HEK293 (cell line): Measurements from ENCODE around the gene PFN3.

Experiments used
- CTCF ChIA-PET: fragments of 350-600 bp; formaldehyde crosslinking; extraction: SDS; loops from one replicate; lab custom pipeline; 2021; ENCODE audit warnings: antibody characterized with exemption; lab: Yijun Ruan, JAX
- POLR2A ChIA-PET: fragments of 300-600 bp; formaldehyde crosslinking; extraction: SDS; loops from one replicate; lab custom pipeline; 2020; ENCODE audit warnings: antibody characterized with exemption, inconsistent platforms; lab: Yijun Ruan, JAX
- H3K27ac ChIP-seq: fragments of 200-500 bp; sonication (Bioruptor generic); 2 replicates; pipeline ENCODE4 v1.5.1; 2014; ENCODE audit warnings: low read depth, low read length, control low read depth, inconsistent platforms; ENCODE audit errors: extremely low read depth
- H3K36me3 ChIP-seq, 2 experiments: fragments of 200-500 bp in 1 of 2; sonication (Bioruptor generic) in 1 of 2; 1 replicate in 1 of 2; 2 replicates in 1 of 2; pipeline ENCODE4 v1.5.1; 2014 to 2017; ENCODE audit warnings: inconsistent platforms in 2 of 2, low read length in 2 of 2; ENCODE audit not compliant: control insufficient read depth in 2 of 2, insufficient read depth in 1 of 2
- H3K4me1 ChIP-seq: fragments of 200-500 bp; sonication (Bioruptor generic); 2 replicates; pipeline ENCODE4 v1.5.1; 2014; ENCODE audit warnings: mild to moderate bottlenecking, low read length, inconsistent platforms; ENCODE audit not compliant: control insufficient read depth, insufficient read depth
- H3K4me3 ChIP-seq: 2 replicates; pipeline ENCODE4 v1.5.1; 2011; ENCODE audit warnings: low read depth, mild to moderate bottlenecking, control low read depth, low read length, moderate library complexity
- H3K9me3 ChIP-seq: fragments of 200-500 bp; sonication (Bioruptor generic); 2 replicates; pipeline ENCODE4 v1.5.1; 2014; ENCODE audit warnings: low read depth, low read length, inconsistent platforms; ENCODE audit not compliant: control insufficient read depth, insufficient read depth
- GLIS2 ChIP-seq: fragments of 450-650 bp; formaldehyde crosslinking; IDR thresholded peaks from 2 replicates; pipeline ENCODE4 v1.5.1; 2016; ENCODE audit warnings: missing biosample characterization, missing genetic modification characterization
- KLF1 ChIP-seq: fragments of 450-650 bp; formaldehyde crosslinking; IDR thresholded peaks from 2 replicates; pipeline ENCODE4 v1.5.1; 2016; ENCODE audit warnings: missing biosample characterization, missing genetic modification characterization
- ZNF16 ChIP-seq: fragments of 450-650 bp; formaldehyde crosslinking; IDR thresholded peaks from 2 replicates; pipeline ENCODE4 v1.5.1; 2016; ENCODE audit warnings: low read depth, missing biosample characterization, missing genetic modification characterization
- ZNF174 ChIP-seq: fragments of 450-650 bp; formaldehyde crosslinking; IDR thresholded peaks from 2 replicates; pipeline ENCODE4 v1.5.0; 2017; ENCODE audit warnings: missing biosample characterization, mild to moderate bottlenecking, missing genetic modification characterization
- ZNF175 ChIP-seq: fragments of 450-650 bp; formaldehyde crosslinking; IDR thresholded peaks from 2 replicates; pipeline ENCODE4 v1.5.1; 2016; ENCODE audit warnings: missing biosample characterization, missing genetic modification characterization
- ZNF184 ChIP-seq: fragments of 450-650 bp; IDR thresholded peaks from 2 replicates; pipeline ENCODE4 v1.5.1; 2018; ENCODE audit warnings: missing biosample characterization, mild to moderate bottlenecking, missing genetic modification characterization
- ZNF514 ChIP-seq: fragments of 450-650 bp; formaldehyde crosslinking; IDR thresholded peaks from 2 replicates; pipeline ENCODE4 v1.5.1; 2016; ENCODE audit warnings: missing biosample characterization, missing genetic modification characterization
- TF ChIP-seq, protein P1 (sequence below): fragments of 450-650 bp; formaldehyde crosslinking; conservative IDR thresholded peaks from 2 replicates; pipeline ENCODE4 v1.5.1; 2016; ENCODE audit warnings: low read depth, missing biosample characterization, missing genetic modification characterization
- TF ChIP-seq, protein P2 (sequence below): fragments of 450-650 bp; formaldehyde crosslinking; IDR thresholded peaks from 2 replicates; pipeline ENCODE4 v1.5.1; 2016; ENCODE audit warnings: missing biosample characterization, missing genetic modification characterization
- TF ChIP-seq, protein P3 (sequence below): fragments of 450-650 bp; formaldehyde crosslinking; IDR thresholded peaks from 2 replicates; pipeline ENCODE4 v1.5.1; 2017; ENCODE audit warnings: missing biosample characterization, missing genetic modification characterization
- TF ChIP-seq, protein P4 (sequence below): fragments of 450-650 bp; formaldehyde crosslinking; IDR thresholded peaks from 2 replicates; pipeline ENCODE4 v1.5.1; 2016; ENCODE audit warnings: missing biosample characterization, missing genetic modification characterization
- TF ChIP-seq, protein P5 (sequence below): fragments of 450-650 bp; formaldehyde crosslinking; IDR thresholded peaks from 2 replicates; pipeline ENCODE4 v1.5.1; 2016; ENCODE audit warnings: missing biosample characterization, missing genetic modification characterization
- TF ChIP-seq, protein P6 (sequence below): fragments of 450-650 bp; formaldehyde crosslinking; IDR thresholded peaks from 2 replicates; pipeline ENCODE4 v1.5.1; 2017; ENCODE audit warnings: missing biosample characterization, missing genetic modification characterization
- TF ChIP-seq, protein P7 (sequence below): fragments of 450-650 bp; formaldehyde crosslinking; IDR thresholded peaks from 2 replicates; pipeline ENCODE4 v1.5.1; 2016; ENCODE audit warnings: missing biosample characterization, missing genetic modification characterization

The PFN3 gene

DNA sequence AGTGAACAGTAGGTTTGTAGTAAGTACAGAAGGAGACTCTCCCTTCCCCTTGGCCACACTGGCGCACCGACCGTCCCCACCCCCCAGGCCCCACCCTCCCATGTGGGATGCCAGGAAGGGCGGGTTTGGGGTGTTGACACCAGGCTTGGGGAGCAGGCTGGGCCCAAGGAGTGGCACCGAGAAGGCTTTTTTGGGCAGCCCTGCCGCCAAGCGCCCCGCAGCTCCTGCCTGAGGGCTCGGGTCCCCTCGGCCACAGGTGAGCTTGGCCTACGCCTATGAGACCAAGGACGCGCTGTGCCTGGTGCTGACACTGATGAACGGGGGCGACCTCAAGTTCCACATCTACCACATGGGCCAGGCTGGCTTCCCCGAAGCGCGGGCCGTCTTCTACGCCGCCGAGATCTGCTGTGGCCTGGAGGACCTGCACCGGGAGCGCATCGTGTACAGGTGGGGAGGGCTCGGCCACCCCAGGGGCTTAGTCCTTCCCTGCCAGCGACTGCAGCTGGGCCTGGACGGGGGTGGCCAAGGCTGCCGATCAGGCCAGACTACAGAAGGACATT is 33.3 kb upstream of the PFN3 start:
- CTCF ChIA-PET, result interaction anchor here (0.6 to 0.7 kb wide), 2 partner anchors 21 to 63 kb away, joined by 3 read pairs; no protein-coding TSS in a partner anchor

DNA sequence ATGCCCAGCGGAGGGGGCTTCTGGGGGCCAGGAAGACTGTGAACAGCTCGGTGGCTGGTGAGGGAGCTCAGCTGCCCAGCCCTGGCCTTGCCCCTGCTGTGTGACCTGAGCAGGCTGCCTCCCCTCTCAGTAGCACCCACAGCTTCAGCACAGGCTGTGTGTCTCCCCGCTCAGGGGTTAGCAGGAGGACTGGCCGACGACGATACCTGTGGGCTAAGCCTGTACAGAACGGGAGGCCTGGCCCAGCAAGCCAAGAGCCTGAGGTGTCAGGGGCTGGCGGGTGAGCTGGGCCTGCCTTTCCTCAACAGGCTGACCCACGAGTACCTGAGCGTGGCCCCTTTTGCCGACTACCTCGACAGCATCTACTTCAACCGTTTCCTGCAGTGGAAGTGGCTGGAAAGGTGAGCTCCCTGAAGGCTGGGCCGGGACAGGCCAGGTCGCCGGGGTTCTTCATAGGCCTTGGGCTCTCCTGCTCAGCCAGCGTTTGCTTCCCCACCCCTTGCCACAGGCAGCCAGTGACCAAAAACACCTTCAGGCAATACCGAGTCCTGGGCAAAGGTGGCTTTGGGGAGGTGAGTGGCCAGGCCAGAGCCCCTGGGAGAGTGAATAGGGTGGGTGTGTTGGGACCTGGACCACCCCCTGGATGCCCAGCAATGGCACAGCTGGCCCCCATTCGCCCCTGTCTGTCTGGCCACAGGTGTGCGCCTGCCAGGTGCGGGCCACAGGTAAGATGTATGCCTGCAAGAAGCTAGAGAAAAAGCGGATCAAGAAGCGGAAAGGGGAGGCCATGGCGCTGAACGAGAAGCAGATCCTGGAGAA is 32.6 kb upstream of the PFN3 start:
- POLR2A ChIA-PET, result interaction anchor here (3.7 to 3.9 kb wide), 2 partner anchors 9 to 13 kb away, joined by 10 to 17 read pairs; partner anchors contain the start of gene PRR7
- CTCF ChIA-PET, result interaction anchor here (0.7 kb wide), 1 partner anchor 62 kb away, joined by 3 read pairs; no protein-coding TSS in a partner anchor
- H3K36me3 ChIP-seq, result peaks cover 9 to 91% of the 10 kb centered on the region in 2 experiments
- TF ChIP-seq, protein P1, sequence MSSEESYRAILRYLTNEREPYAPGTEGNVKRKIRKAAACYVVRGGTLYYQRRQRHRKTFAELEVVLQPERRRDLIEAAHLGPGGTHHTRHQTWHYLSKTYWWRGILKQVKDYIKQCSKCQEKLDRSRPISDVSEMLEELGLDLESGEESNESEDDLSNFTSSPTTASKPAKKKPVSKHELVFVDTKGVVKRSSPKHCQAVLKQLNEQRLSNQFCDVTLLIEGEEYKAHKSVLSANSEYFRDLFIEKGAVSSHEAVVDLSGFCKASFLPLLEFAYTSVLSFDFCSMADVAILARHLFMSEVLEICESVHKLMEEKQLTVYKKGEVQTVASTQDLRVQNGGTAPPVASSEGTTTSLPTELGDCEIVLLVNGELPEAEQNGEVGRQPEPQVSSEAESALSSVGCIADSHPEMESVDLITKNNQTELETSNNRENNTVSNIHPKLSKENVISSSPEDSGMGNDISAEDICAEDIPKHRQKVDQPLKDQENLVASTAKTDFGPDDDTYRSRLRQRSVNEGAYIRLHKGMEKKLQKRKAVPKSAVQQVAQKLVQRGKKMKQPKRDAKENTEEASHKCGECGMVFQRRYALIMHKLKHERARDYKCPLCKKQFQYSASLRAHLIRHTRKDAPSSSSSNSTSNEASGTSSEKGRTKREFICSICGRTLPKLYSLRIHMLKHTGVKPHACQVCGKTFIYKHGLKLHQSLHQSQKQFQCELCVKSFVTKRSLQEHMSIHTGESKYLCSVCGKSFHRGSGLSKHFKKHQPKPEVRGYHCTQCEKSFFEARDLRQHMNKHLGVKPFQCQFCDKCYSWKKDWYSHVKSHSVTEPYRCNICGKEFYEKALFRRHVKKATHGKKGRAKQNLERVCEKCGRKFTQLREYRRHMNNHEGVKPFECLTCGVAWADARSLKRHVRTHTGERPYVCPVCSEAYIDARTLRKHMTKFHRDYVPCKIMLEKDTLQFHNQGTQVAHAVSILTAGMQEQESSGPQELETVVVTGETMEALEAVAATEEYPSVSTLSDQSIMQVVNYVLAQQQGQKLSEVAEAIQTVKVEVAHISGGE (tag by site-specific recombination), result no peak
- TF ChIP-seq ZNF174 (tag by site-specific recombination), result no peak
- TF ChIP-seq, protein P2, sequence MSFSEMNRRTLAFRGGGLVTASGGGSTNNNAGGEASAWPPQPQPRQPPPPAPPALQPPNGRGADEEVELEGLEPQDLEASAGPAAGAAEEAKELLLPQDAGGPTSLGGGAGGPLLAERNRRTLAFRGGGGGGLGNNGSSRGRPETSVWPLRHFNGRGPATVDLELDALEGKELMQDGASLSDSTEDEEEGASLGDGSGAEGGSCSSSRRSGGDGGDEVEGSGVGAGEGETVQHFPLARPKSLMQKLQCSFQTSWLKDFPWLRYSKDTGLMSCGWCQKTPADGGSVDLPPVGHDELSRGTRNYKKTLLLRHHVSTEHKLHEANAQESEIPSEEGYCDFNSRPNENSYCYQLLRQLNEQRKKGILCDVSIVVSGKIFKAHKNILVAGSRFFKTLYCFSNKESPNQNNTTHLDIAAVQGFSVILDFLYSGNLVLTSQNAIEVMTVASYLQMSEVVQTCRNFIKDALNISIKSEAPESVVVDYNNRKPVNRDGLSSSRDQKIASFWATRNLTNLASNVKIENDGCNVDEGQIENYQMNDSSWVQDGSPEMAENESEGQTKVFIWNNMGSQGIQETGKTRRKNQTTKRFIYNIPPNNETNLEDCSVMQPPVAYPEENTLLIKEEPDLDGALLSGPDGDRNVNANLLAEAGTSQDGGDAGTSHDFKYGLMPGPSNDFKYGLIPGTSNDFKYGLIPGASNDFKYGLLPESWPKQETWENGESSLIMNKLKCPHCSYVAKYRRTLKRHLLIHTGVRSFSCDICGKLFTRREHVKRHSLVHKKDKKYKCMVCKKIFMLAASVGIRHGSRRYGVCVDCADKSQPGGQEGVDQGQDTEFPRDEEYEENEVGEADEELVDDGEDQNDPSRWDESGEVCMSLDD (tag by site-specific recombination), result no peak
- TF ChIP-seq, protein P3, sequence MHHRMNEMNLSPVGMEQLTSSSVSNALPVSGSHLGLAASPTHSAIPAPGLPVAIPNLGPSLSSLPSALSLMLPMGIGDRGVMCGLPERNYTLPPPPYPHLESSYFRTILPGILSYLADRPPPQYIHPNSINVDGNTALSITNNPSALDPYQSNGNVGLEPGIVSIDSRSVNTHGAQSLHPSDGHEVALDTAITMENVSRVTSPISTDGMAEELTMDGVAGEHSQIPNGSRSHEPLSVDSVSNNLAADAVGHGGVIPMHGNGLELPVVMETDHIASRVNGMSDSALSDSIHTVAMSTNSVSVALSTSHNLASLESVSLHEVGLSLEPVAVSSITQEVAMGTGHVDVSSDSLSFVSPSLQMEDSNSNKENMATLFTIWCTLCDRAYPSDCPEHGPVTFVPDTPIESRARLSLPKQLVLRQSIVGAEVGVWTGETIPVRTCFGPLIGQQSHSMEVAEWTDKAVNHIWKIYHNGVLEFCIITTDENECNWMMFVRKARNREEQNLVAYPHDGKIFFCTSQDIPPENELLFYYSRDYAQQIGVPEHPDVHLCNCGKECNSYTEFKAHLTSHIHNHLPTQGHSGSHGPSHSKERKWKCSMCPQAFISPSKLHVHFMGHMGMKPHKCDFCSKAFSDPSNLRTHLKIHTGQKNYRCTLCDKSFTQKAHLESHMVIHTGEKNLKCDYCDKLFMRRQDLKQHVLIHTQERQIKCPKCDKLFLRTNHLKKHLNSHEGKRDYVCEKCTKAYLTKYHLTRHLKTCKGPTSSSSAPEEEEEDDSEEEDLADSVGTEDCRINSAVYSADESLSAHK (tag by site-specific recombination), result no peak
- TF ChIP-seq, protein P4, sequence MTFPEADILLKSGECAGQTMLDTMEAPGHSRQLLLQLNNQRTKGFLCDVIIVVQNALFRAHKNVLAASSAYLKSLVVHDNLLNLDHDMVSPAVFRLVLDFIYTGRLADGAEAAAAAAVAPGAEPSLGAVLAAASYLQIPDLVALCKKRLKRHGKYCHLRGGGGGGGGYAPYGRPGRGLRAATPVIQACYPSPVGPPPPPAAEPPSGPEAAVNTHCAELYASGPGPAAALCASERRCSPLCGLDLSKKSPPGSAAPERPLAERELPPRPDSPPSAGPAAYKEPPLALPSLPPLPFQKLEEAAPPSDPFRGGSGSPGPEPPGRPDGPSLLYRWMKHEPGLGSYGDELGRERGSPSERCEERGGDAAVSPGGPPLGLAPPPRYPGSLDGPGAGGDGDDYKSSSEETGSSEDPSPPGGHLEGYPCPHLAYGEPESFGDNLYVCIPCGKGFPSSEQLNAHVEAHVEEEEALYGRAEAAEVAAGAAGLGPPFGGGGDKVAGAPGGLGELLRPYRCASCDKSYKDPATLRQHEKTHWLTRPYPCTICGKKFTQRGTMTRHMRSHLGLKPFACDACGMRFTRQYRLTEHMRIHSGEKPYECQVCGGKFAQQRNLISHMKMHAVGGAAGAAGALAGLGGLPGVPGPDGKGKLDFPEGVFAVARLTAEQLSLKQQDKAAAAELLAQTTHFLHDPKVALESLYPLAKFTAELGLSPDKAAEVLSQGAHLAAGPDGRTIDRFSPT (tag by site-specific recombination), result no peak
- TF ChIP-seq ZNF16 (tag by site-specific recombination), result no peak
- TF ChIP-seq ZNF184 (tag by site-specific recombination), result no peak
- TF ChIP-seq, protein P5, sequence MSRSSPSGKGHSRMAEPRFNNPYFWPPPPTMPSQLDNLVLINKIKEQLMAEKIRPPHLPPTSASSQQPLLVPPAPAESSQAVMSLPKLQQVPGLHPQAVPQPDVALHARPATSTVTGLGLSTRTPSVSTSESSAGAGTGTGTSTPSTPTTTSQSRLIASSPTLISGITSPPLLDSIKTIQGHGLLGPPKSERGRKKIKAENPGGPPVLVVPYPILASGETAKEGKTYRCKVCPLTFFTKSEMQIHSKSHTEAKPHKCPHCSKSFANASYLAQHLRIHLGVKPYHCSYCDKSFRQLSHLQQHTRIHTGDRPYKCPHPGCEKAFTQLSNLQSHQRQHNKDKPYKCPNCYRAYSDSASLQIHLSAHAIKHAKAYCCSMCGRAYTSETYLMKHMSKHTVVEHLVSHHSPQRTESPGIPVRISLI (tag by site-specific recombination), result no peak
- TF ChIP-seq, protein P6, sequence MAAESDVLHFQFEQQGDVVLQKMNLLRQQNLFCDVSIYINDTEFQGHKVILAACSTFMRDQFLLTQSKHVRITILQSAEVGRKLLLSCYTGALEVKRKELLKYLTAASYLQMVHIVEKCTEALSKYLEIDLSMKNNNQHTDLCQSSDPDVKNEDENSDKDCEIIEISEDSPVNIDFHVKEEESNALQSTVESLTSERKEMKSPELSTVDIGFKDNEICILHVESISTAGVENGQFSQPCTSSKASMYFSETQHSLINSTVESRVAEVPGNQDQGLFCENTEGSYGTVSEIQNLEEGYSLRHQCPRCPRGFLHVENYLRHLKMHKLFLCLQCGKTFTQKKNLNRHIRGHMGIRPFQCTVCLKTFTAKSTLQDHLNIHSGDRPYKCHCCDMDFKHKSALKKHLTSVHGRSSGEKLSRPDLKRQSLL, result no peak
- no peak for TF ChIP-seq ZNF514 (tag by site-specific recombination)
- TF ChIP-seq GLIS2 (tag by site-specific recombination), result no peak

More for the DNA sequence above, 33.3 kb upstream of the PFN3 start:
- TF ChIP-seq, protein P7, sequence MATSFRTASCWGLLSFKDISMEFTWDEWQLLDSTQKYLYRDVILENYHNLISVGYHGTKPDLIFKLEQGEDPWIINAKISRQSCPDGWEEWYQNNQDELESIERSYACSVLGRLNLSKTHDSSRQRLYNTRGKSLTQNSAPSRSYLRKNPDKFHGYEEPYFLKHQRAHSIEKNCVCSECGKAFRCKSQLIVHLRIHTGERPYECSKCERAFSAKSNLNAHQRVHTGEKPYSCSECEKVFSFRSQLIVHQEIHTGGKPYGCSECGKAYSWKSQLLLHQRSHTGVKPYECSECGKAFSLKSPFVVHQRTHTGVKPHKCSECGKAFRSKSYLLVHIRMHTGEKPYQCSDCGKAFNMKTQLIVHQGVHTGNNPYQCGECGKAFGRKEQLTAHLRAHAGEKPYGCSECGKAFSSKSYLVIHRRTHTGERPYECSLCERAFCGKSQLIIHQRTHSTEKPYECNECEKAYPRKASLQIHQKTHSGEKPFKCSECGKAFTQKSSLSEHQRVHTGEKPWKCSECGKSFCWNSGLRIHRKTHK (tag by site-specific recombination), result no peak
- no peak for TF ChIP-seq ZNF175 (tag by site-specific recombination)
- TF ChIP-seq, protein P5 (tag by site-specific recombination), result no peak
- TF ChIP-seq KLF1 (tag by site-specific recombination), result peak; percentile 68
- Histone ChIP-seq H3K4me3 (no peak overlapping the region), H3K9me3 (no peaks in the 10 kb centered on the region), H3K4me1 (no peaks in the 10 kb centered on the region), H3K36me3 (peaks cover 12 to 91% of the 10 kb centered on the region in 2 experiments), H3K27ac (no peak overlapping the region)
- POLR2A ChIA-PET, result interaction anchor here (3.7 to 3.9 kb wide), 2 partner anchors 9 to 12 kb away, joined by 10 to 17 read pairs; partner anchors contain the start of gene PRR7

More for the DNA sequence above, 32.6 kb upstream of the PFN3 start:
- Histone ChIP-seq H3K27ac (no peak overlapping the region), H3K4me3 (no peak overlapping the region), H3K9me3 (no peaks in the 10 kb centered on the region), H3K4me1 (no peaks in the 10 kb centered on the region)
